Right atrium auricular region (tissue), 2 donors: Measurements from ENCODE around the gene KIAA1217. TPM values are rescaled to one million over a fixed set of nuclear protein-coding genes. Genes with fewer than 3 reads are reported as not detected.
A peak's percentile ranks its signal among the peaks of the same experiment; 100 is the strongest.

Experiments used
- DNase-seq: peaks from one replicate; pipeline ENCODE4 v3.0.0-alpha.2; 2019; ENCODE audit warnings: low spot score
- H3K27ac ChIP-seq, 2 donors: fragments of 200-600 bp; sonication (generic); 1 replicate in 1 of 2; 2 replicates in 1 of 2; pipeline ENCODE4 v1.5.1; 2016 to 2019
- H3K27me3 ChIP-seq, 2 donors: fragments of 200-600 bp; sonication (generic); one replicate each; pipeline versions ENCODE4 v1.5.1 to v1.6.0; 2017 to 2019
- H3K36me3 ChIP-seq: fragments of 200-600 bp; sonication (generic); one replicate; pipeline ENCODE4 v1.5.1; 2016
- H3K4me1 ChIP-seq, 2 donors: fragments of 200-600 bp; sonication (generic); one replicate each; pipeline versions ENCODE4 v1.5.1 to v1.6.0; 2017 to 2019
- H3K4me3 ChIP-seq, 2 donors: fragments of 200-600 bp; sonication (generic); 1 replicate in 1 of 2; 2 replicates in 1 of 2; pipeline ENCODE4 v1.5.1; 2017 to 2019; ENCODE audit warnings: mild to moderate bottlenecking in 1 of 2, moderate library complexity in 1 of 2
- H3K9me3 ChIP-seq, 2 donors: fragments of 200-600 bp; sonication (generic); one replicate each; pipeline ENCODE4 v1.5.1; 2019
- CTCF ChIP-seq, 2 donors: fragments of 200-600 bp; sonication (generic); IDR thresholded peaks; one replicate each; pipeline ENCODE4 v1.5.1; 2019; ENCODE audit warnings: antibody characterized with exemption in 2 of 2
- total RNA-seq, 2 donors: library from RNA; depleted of rRNA; stranded (reverse); fragments of >200 nt; gene quantifications; one replicate each; pipeline ENCODE4 v1.1.0, GENCODE V29; 2016

The KIAA1217 gene
- total RNA-seq, 2 donors from 2014 or later: 24.0 to 33.3 TPM

DNA sequence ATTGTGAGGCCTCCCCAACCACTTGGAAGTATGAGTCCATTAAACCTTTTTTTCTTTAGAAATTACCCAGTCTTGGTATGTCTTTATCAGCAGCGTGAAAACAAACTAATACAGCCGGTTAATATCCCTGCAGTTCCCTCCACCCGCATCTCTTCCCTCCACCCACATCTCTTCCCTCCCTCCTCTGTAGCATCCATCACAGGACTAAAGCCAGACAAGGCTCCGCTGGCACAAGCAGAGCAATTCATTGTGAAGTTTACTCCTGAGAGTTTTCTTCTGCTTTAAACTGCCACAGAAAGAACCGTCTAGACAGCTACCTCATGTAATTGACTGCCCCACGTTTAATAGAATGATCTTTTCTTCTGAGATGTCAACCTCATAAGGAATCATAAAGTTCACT, 131.5 kb downstream of the KIAA1217 start:
- no peaks in the 10 kb centered on the region for H3K36me3 ChIP-seq
- no peak for TF ChIP-seq CTCF (IDR thresholded peaks at IDR 0.05)
- no peaks in the 10 kb centered on the region for H3K27me3 ChIP-seq
- DNase-seq: no peak
- no peak overlapping the region for H3K4me3 ChIP-seq
- H3K9me3 ChIP-seq: no peaks in the 10 kb centered on the region
- peaks cover 0 to 44% of the 10 kb centered on the region in 2 donors for H3K4me1 ChIP-seq
- H3K27ac ChIP-seq: no peak overlapping the region

- Histone ChIP-seq H3K4me3 (no peak overlapping the region), H3K27me3 (no peaks in the 10 kb centered on the region), H3K4me1 (peaks cover 0 to 45% of the 10 kb centered on the region in 2 donors), H3K9me3 (no peaks in the 10 kb centered on the region), H3K36me3 (no peaks in the 10 kb centered on the region), H3K27ac (no peak overlapping the region)
- DNase-seq: no peak
- TF ChIP-seq CTCF (IDR thresholded peaks at IDR 0.05): no peak
These were observed 131.9 kb downstream of the KIAA1217 start for GRCh38 chr10:24340883-24341282.

DNA sequence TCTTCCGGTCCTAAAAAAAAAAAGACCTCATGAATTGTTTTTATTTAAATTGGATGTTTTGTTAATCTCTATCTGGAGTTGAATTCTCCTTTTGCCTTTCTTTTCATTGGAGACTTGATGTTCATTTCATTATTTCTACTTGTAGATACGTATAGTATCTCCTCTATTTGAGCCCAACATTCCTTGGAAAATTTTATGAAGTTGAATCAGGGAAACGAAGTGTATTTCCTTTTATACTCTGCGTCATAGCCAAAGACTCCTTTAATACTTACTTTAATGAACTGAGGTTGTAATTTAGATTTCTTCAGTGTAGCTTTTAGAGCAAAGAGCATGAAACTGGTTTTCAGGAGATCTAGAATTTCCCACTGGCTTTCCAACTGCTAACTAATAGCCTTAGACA, 132.4 kb downstream of the KIAA1217 start:
- H3K4me3 ChIP-seq: no peak overlapping the region
- H3K4me1 ChIP-seq: peaks cover 0 to 45% of the 10 kb centered on the region in 2 donors
- H3K27me3 ChIP-seq: no peaks in the 10 kb centered on the region
- H3K27ac ChIP-seq: peak overlapping the region in 1 of 2 donors; percentile 20
- DNase-seq: no peak
- H3K9me3 ChIP-seq: no peaks in the 10 kb centered on the region
- TF ChIP-seq CTCF (IDR thresholded peaks at IDR 0.05): no peak
- H3K36me3 ChIP-seq: no peaks in the 10 kb centered on the region

GRCh38 chr10:24341897-24342296, 133.0 kb downstream of the KIAA1217 start:
- peak overlapping the region in 1 of 2 donors; percentile 20 for H3K27ac ChIP-seq
- no peaks in the 10 kb centered on the region for H3K36me3 ChIP-seq
- no peaks in the 10 kb centered on the region for H3K9me3 ChIP-seq
- peaks cover 0 to 45% of the 10 kb centered on the region in 2 donors for H3K4me1 ChIP-seq
- DNase-seq: no peak
- no peak for TF ChIP-seq CTCF (IDR thresholded peaks at IDR 0.05)
- no peaks in the 10 kb centered on the region for H3K27me3 ChIP-seq
- H3K4me3 ChIP-seq: no peak overlapping the region

DNA sequence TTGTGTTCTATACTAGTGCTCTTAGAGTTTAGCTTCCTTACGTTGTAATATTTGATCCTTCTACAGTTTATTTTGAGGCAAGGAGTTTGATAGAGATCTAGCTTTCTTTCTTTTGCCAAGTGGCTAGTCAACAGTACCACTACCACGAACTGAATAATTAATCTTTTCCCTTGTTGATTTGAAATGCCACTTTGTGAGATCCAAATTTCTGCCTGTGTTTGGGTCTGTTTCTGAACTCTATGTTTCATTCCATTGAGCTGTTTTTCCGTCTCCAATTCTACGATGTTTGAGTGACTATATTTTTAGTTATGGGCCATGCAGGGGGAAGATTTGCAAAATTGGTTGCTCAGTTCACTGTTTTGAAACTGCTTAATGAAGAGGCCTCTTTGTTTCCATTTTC, 134.7 kb downstream of the KIAA1217 start:
- no peaks in the 10 kb centered on the region for H3K9me3 ChIP-seq
- no peak overlapping the region for H3K4me3 ChIP-seq
- H3K27ac ChIP-seq: peak overlapping the region; percentile 18 to 39
- peaks cover 0 to 45% of the 10 kb centered on the region in 2 donors for H3K4me1 ChIP-seq
- H3K27me3 ChIP-seq: no peaks in the 10 kb centered on the region
- DNase-seq: no peak
- no peak for TF ChIP-seq CTCF (IDR thresholded peaks at IDR 0.05)
- H3K36me3 ChIP-seq: no peaks in the 10 kb centered on the region

GRCh38 chr10:24344279-24344678, 135.3 kb downstream of the KIAA1217 start:
- no peak for TF ChIP-seq CTCF (IDR thresholded peaks at IDR 0.05)
- Histone ChIP-seq H3K36me3 (no peaks in the 10 kb centered on the region), H3K4me3 (no peak overlapping the region), H3K9me3 (no peaks in the 10 kb centered on the region), H3K27ac (peak overlapping the region; percentile 18 to 39), H3K4me1 (peaks cover 0 to 46% of the 10 kb centered on the region in 2 donors), H3K27me3 (no peaks in the 10 kb centered on the region)
- no peak for DNase-seq
